Naive thymus-derived CD4-positive, alpha-beta T cell (primary cell): ENCODE results near the gene MAMLD1. TPM values are rescaled to one million over a fixed set of nuclear protein-coding genes. Genes with fewer than 3 reads are reported as not detected.
A peak's percentile ranks its signal among the peaks of the same experiment; 100 is the strongest.

Experiments used
- ATAC-seq: fragments of 150-1000 bp; cut with Tn5 transposase; 2 replicates; pipeline ENCODE4 v1.10.0; 2021; ENCODE audit warnings: mild to moderate bottlenecking, moderate library complexity
- CTCF ChIA-PET: fragments of 350-600 bp; sonication (Branson Sonifier 250); formaldehyde crosslinking; loops from one replicate; lab custom pipeline; 2021; ENCODE audit warnings: antibody characterized with exemption; lab: Charles Lee
- POLR2A ChIA-PET: fragments of 350-600 bp; sonication (Branson Sonifier 250); formaldehyde crosslinking; loops from one replicate; lab custom pipeline; 2021; ENCODE audit warnings: antibody characterized with exemption, inconsistent platforms; lab: Charles Lee
- DNase-seq, 9 donors: peaks; one replicate each; pipeline versions ENCODE4 v3.0.0 to v3.0.0-alpha.2; 2020 to 2022; ENCODE audit warnings: mixed read lengths in 1 of 9
- H3K27ac ChIP-seq: one replicate; pipeline ENCODE4 v1.7.0; 2013; ENCODE audit warnings: mild to moderate bottlenecking, low read depth, low read length, moderate library complexity
- H3K27me3 ChIP-seq, 2 donors: one replicate each; pipeline ENCODE4 v1.7.0; 2013; ENCODE audit warnings: low read length in 2 of 2, mild to moderate bottlenecking in 2 of 2, moderate library complexity in 2 of 2; ENCODE audit not compliant: control insufficient read depth in 2 of 2, insufficient read depth in 2 of 2
- H3K36me3 ChIP-seq, 3 experiments: 1 replicate in 2 of 3; 2 replicates in 1 of 3; pipeline ENCODE4 v1.7.0; 2013; ENCODE audit warnings: low read length in 3 of 3, mild to moderate bottlenecking in 3 of 3, moderate library complexity in 1 of 3; ENCODE audit not compliant: insufficient read depth in 3 of 3, control insufficient read depth in 2 of 3
- H3K4me1 ChIP-seq, 2 donors: one replicate each; pipeline ENCODE4 v1.7.0; 2013; ENCODE audit warnings: low read length in 2 of 2, mild to moderate bottlenecking in 2 of 2, moderate library complexity in 1 of 2; ENCODE audit not compliant: control insufficient read depth in 2 of 2, insufficient read depth in 2 of 2
- H3K4me3 ChIP-seq: 2 replicates; pipeline ENCODE4 v1.7.0; 2013; ENCODE audit warnings: mild to moderate bottlenecking, low read length
- H3K9me3 ChIP-seq, 3 experiments: 1 replicate in 2 of 3; 2 replicates in 1 of 3; pipeline ENCODE4 v1.7.0; 2013; ENCODE audit warnings: low read length in 3 of 3; ENCODE audit not compliant: control insufficient read depth in 2 of 3
- H3K27ac Mint-ChIP-seq, 9 donors: one replicate each; pipeline ENCODE4 v1.8.0; 2020 to 2022; ENCODE audit warnings: mixed read lengths in 9 of 9, mild to moderate bottlenecking in 8 of 9, moderate library complexity in 5 of 9, inconsistent platforms in 2 of 9
- H3K27me3 Mint-ChIP-seq, 5 donors: one replicate each; pipeline ENCODE4 v1.8.0; 2021 to 2022; ENCODE audit warnings: mixed read lengths in 5 of 5, mild to moderate bottlenecking in 1 of 5
- H3K36me3 Mint-ChIP-seq, 5 donors: one replicate each; pipeline ENCODE4 v1.8.0; 2020 to 2022; ENCODE audit warnings: mixed read lengths in 5 of 5, mild to moderate bottlenecking in 3 of 5, inconsistent platforms in 1 of 5
- H3K4me1 Mint-ChIP-seq, 7 donors: one replicate each; pipeline ENCODE4 v1.8.0; 2020 to 2022; ENCODE audit warnings: mixed read lengths in 7 of 7, mild to moderate bottlenecking in 3 of 7, inconsistent platforms in 1 of 7
- H3K4me3 Mint-ChIP-seq, 10 donors: one replicate each; pipeline ENCODE4 v1.8.0; 2020 to 2022; ENCODE audit warnings: mild to moderate bottlenecking in 10 of 10, mixed read lengths in 10 of 10, moderate library complexity in 6 of 10, inconsistent platforms in 2 of 10
- H3K9me3 Mint-ChIP-seq, 11 donors: one replicate each; pipeline ENCODE4 v1.8.0; 2020 to 2022; ENCODE audit warnings: mixed read lengths in 11 of 11, mild to moderate bottlenecking in 4 of 11, inconsistent platforms in 1 of 11, moderate library complexity in 1 of 11
- intact Hi-C, 2 donors: fragments of 100-400 bp; cut with micrococcal nuclease; formaldehyde crosslinking; loops; one replicate each; pipeline ENCODE4 v1.15.1; 2023
- polyA plus RNA-seq, 2 donors: library from polyadenylated mRNA; unstranded; fragments of 300-500 nt; fragmentation: Illumina TruSeq; gene quantifications; one replicate each; pipeline ENCODE4 v1.2.3, GENCODE V29; 2021
- total RNA-seq, 6 experiments: library from RNA in 5 of 6; stranded (reverse) in 5 of 6; gene quantifications; 1 replicate in 5 of 6; 2 replicates in 1 of 6; pipeline ENCODE4 v1.2.3 and lab custom pipeline; 2021 to 2026

Gene MAMLD1
- total and polyA plus RNA-seq, 7 experiments from 2014 or later, result 0.13 to 8.9 (median 0.36) TPM; not detected in 1

GRCh38 chrX:150515801-150516200, 152.7 kb downstream of the MAMLD1 start:
- Histone ChIP-seq H3K9me3 (no peaks in the 10 kb centered on the region), H3K36me3 (no peaks in the 10 kb centered on the region), H3K4me1 (no peaks in the 10 kb centered on the region), H3K27me3 (no peaks in the 10 kb centered on the region), H3K27ac (no peak overlapping the region), H3K4me3 (no peak overlapping the region)
- no peaks in the 10 kb centered on the region for H3K36me3 Mint-ChIP-seq
- no peak overlapping the region for H3K27ac Mint-ChIP-seq
- intact Hi-C loops, result no loop called here
- ATAC-seq (no peak), DNase-seq (no peak)
- H3K4me1 Mint-ChIP-seq, result peaks cover 0 to 1% (median 0%) of the 10 kb centered on the region in 7 donors
- H3K9me3 Mint-ChIP-seq, result peaks cover 0 to 2% (median 0%) of the 10 kb centered on the region in 11 donors
- ChIA-PET CTCF (no interaction called here), POLR2A (no interaction called here)
- H3K4me3 Mint-ChIP-seq, result no peak overlapping the region
- no peaks in the 10 kb centered on the region for H3K27me3 Mint-ChIP-seq

GRCh38 chrX:150517303-150517910, 154.3 kb downstream of the MAMLD1 start:
- H3K4me3 ChIP-seq, result no peak overlapping the region
- H3K27ac ChIP-seq, result no peak overlapping the region
- Mint-ChIP-seq H3K27ac (no peak overlapping the region), H3K9me3 (peaks cover 0 to 2% (median 0%) of the 10 kb centered on the region in 11 donors), H3K4me3 (no peak overlapping the region), H3K27me3 (no peaks in the 10 kb centered on the region), H3K4me1 (peaks cover 0 to 1% (median 0%) of the 10 kb centered on the region in 7 donors), H3K36me3 (no peaks in the 10 kb centered on the region)
- H3K27me3 ChIP-seq, result no peaks in the 10 kb centered on the region
- ATAC-seq (no peak), DNase-seq (no peak)
- no peaks in the 10 kb centered on the region for H3K9me3 ChIP-seq
- no peaks in the 10 kb centered on the region for H3K36me3 ChIP-seq
- intact Hi-C loops, result no loop called here
- H3K4me1 ChIP-seq, result no peaks in the 10 kb centered on the region
- POLR2A ChIA-PET, result no interaction called here
- CTCF ChIA-PET, result no interaction called here

GRCh38 chrX:150522494-150522893, 159.4 kb downstream of the MAMLD1 start:
- no peaks in the 10 kb centered on the region for H3K4me1 ChIP-seq
- ATAC-seq, result no peak
- Mint-ChIP-seq H3K27me3 (peaks cover 0 to 2% (median 0%) of the 10 kb centered on the region in 5 donors), H3K4me3 (no peak overlapping the region), H3K36me3 (no peaks in the 10 kb centered on the region), H3K4me1 (peaks cover 0 to 1% (median 0%) of the 10 kb centered on the region in 7 donors), H3K27ac (no peak overlapping the region), H3K9me3 (peaks cover 0 to 2% (median 0%) of the 10 kb centered on the region in 11 donors)
- H3K27me3 ChIP-seq, result no peaks in the 10 kb centered on the region
- no peaks in the 10 kb centered on the region for H3K9me3 ChIP-seq
- ChIA-PET CTCF (interaction anchor here (0.6 kb wide), 1 partner anchor 37 kb away, joined by 4 read pairs; no protein-coding TSS in a partner anchor), POLR2A (no interaction called here)
- DNase-seq, result no peak
- H3K36me3 ChIP-seq, result no peaks in the 10 kb centered on the region
- H3K4me3 ChIP-seq, result no peak overlapping the region
- intact Hi-C loops, result no loop called here
- H3K27ac ChIP-seq, result no peak overlapping the region

- H3K27me3 Mint-ChIP-seq, result peaks cover 0 to 2% (median 0%) of the 10 kb centered on the region in 5 donors
- no peaks in the 10 kb centered on the region for H3K4me1 Mint-ChIP-seq
- ChIA-PET POLR2A (no interaction called here), CTCF (no interaction called here)
- no peaks in the 10 kb centered on the region for H3K36me3 ChIP-seq
- no peak overlapping the region for H3K4me3 Mint-ChIP-seq
- H3K27ac Mint-ChIP-seq, result no peak overlapping the region
- H3K4me1 ChIP-seq, result no peaks in the 10 kb centered on the region
- DNase-seq, result no peak
- ATAC-seq, result no peak
- peaks cover 0 to 2% (median 0%) of the 10 kb centered on the region in 11 donors for H3K9me3 Mint-ChIP-seq
- H3K36me3 Mint-ChIP-seq, result no peaks in the 10 kb centered on the region
- intact Hi-C loops, result no loop called here
- H3K9me3 ChIP-seq, result no peaks in the 10 kb centered on the region
- no peaks in the 10 kb centered on the region for H3K27me3 ChIP-seq
- no peak overlapping the region for H3K4me3 ChIP-seq
- no peak overlapping the region for H3K27ac ChIP-seq
Observed at GRCh38 chrX:150525061-150525919, 162.2 kb downstream of the MAMLD1 start.

DNA sequence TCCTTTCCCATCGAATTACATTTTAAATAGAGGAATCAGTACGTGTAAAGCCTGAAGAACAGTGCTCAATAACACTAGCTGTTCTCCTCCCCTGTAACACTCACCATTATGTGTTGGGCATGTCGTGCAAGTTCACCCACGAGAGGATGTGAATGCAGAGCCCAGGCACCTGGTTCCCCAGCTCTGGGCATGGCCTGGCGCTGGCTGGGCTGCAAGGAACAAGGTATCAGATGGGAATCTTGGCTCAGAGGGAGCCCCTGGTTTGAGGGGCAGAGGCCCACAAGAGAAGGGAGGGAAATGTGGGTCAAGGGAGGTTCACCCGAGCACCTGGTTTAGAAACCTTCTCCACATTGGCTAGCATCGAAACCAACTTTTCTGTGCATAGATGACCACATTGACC, 163.6 kb downstream of the MAMLD1 start:
- Histone ChIP-seq H3K4me3 (no peak overlapping the region), H3K9me3 (no peaks in the 10 kb centered on the region), H3K27me3 (no peaks in the 10 kb centered on the region), H3K4me1 (no peaks in the 10 kb centered on the region), H3K36me3 (no peaks in the 10 kb centered on the region), H3K27ac (no peak overlapping the region)
- Mint-ChIP-seq H3K27ac (no peak overlapping the region), H3K36me3 (no peaks in the 10 kb centered on the region), H3K9me3 (peaks cover 0 to 2% (median 0%) of the 10 kb centered on the region in 11 donors), H3K4me3 (no peak overlapping the region), H3K27me3 (peaks cover 0 to 2% (median 0%) of the 10 kb centered on the region in 5 donors), H3K4me1 (no peaks in the 10 kb centered on the region)
- CTCF ChIA-PET, result no interaction called here
- intact Hi-C loops, result no loop called here
- POLR2A ChIA-PET, result interaction anchor here (0.9 kb wide), 1 partner anchor 87 kb away, joined by 3 read pairs; no protein-coding TSS in a partner anchor
- no peak for ATAC-seq
- DNase-seq, result no peak

- Histone ChIP-seq H3K27me3 (no peaks in the 10 kb centered on the region), H3K9me3 (no peaks in the 10 kb centered on the region), H3K27ac (no peak overlapping the region), H3K4me1 (no peaks in the 10 kb centered on the region), H3K36me3 (no peaks in the 10 kb centered on the region), H3K4me3 (no peak overlapping the region)
- intact Hi-C loops, result no loop called here
- ChIA-PET POLR2A (interaction anchor here (0.9 kb wide), 1 partner anchor 87 kb away, joined by 3 read pairs; no protein-coding TSS in a partner anchor), CTCF (no interaction called here)
- H3K27ac Mint-ChIP-seq, result peak overlapping the region in 1 of 9 donors; percentile 28
- no peak overlapping the region for H3K4me3 Mint-ChIP-seq
- peaks cover 0 to 2% (median 0%) of the 10 kb centered on the region in 11 donors for H3K9me3 Mint-ChIP-seq
- peaks cover 0 to 2% (median 0%) of the 10 kb centered on the region in 5 donors for H3K27me3 Mint-ChIP-seq
- no peak for ATAC-seq
- no peaks in the 10 kb centered on the region for H3K4me1 Mint-ChIP-seq
- DNase-seq, result no peak
- H3K36me3 Mint-ChIP-seq, result no peaks in the 10 kb centered on the region
Observed at GRCh38 chrX:150527108-150527507, 164.0 kb downstream of the MAMLD1 start.
